ENCODE data around the gene VSTM2B.

Gene VSTM2B

GRCh38 chr19:29495901-29496441 lies 29.8 kb upstream of the VSTM2B start:
- in situ Hi-C loops (cut with HindIII; ENCODE audit: low sequenced_read_pairs) = no loop called here

DNA sequence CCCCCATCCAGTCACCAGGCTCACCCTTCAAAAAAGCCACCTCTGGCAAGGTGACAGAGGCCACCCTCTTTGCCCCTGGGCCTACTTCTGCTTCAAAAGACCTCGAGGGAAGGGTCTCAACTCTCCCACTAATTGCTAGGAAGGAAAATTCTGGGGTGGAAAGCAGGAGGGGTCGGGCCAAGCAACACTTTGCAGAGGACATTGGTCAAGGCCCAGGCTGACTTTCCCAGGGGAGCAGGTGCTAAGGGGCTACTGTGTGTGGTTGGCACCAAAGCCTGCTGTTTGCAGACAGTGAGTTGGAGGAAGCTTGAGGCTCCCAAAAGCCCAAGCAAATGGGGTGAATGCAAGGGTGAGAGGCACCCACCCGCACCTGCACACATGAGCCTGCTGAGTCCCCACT lies 28.6 kb upstream of the VSTM2B start:
- in situ Hi-C loops (cut with HindIII; ENCODE audit: low sequenced_read_pairs) = no loop called here

DNA sequence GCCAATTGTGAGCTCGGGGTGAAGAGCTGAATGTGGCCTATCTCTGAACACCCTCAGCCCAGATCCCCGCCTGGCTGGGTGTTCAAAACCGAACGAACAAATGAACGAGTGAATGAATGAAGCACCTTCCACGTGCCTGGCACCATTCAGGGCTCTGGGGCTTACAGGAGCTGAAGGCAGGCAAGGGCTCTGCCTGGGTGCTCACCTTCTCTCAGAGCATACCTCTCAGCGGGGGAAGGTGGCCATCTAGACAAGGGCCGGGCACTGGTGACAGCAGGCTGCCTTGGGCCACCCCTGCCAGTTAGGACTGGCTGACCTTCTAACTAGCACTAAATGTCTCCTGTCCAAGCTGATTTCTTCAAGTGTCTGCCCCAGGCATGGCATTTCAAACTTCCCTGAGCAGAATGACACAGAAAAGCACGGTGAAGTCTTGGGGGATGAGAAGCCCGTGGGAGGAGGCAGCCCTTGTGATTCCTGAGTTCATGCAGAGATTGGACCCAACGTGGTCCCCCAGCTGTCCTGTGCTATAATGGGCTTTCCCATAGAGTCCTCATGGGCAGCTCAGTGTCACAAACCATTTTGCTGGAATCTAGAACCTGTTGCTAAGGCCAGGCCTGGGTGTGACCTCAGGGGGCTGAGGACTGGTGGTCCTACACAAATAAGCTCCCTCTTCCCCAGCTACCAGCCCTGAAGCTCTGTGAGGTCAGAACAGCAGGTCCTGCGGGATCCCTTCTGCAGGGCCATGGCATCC lies 27.9 kb upstream of the VSTM2B start:
- in situ Hi-C loops (cut with HindIII; ENCODE audit: low sequenced_read_pairs) = no loop called here

GRCh38 chr19:29499261-29499920 lies 26.4 kb upstream of the VSTM2B start:
- in situ Hi-C loops (cut with HindIII; ENCODE audit: low sequenced_read_pairs) = no loop called here

DNA sequence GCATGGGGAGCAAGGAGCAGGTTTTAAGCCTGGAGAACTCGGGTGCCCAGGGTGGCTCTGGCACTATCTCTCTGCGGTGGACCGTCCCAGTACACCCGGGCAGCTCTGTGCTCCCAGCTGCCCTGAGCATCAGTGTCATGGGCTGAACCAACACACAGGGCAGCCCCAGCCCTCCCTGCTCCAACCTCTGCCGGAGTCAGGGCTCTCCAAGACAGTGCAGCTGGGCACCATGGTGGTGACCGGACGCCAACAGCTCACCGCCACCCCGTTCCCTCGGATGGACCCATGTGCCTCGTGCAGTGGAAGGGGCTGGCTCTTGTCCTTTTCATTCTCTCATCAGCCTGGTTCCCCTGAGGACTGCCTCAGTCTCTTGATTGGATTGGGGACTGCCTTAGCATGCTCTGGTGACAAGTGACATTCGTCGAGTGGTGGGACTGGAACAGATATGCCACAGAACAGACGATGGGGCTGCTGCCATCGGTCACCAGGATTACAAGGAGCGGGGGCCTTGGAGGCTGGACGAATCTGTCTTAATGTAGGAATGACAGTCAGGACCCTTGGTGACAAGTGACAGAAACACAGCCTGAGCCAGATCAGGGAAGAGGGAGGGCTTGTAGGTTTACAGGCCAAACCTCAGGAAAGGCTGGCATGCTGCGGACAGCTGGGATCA lies 25.7 kb upstream of the VSTM2B start:
- in situ Hi-C loops (cut with HindIII; ENCODE audit: low sequenced_read_pairs) = no loop called here

GRCh38 chr19:29501816-29502580 lies 23.8 kb upstream of the VSTM2B start:
- in situ Hi-C loops (cut with HindIII; ENCODE audit: low sequenced_read_pairs) = no loop called here

DNA sequence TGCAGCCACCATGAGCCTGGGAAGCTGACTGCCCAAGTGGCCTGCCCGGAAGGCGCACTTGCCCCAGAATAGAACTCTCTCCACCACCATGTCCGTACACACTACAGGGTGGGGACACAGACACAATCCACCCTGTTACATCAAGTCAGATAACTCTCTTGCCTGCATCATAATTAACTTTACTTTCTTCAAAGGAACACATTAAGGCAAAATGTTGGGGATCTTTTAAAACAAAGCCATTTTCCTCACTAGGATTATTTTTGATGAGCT lies 23.3 kb upstream of the VSTM2B start:
- in situ Hi-C loops (cut with HindIII; ENCODE audit: low sequenced_read_pairs) = no loop called here

DNA sequence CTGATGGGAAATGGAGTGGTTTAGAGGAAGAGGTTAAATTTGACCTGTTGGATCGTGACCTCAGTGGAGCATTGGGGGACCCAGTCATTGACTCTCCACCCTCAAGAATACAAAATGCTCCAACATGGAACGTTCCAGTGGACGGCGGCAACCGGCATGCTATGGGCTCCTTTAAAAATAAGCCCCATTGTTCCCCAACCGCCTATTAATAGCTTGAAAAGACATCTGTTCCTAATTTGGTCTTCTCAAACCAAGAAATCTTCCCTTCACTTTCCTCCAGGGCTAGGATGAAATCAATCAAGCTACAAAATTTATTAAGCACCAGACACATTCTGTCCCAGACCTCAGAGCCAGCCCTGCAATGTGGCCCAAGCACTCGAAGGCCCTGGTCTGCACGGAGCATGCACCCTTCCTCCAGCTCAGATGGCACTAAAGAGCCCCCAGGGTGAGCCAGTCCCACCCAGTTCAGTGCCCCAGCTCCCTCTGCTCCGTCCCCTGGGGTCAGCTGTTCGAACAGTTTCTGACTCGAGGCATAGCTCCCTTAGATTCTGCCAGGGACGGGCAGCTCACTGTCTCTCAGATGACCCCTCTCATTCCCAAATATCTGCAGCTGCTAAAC lies 22.5 kb upstream of the VSTM2B start:
- in situ Hi-C loops (cut with HindIII; ENCODE audit: low sequenced_read_pairs) = no loop called here

DNA sequence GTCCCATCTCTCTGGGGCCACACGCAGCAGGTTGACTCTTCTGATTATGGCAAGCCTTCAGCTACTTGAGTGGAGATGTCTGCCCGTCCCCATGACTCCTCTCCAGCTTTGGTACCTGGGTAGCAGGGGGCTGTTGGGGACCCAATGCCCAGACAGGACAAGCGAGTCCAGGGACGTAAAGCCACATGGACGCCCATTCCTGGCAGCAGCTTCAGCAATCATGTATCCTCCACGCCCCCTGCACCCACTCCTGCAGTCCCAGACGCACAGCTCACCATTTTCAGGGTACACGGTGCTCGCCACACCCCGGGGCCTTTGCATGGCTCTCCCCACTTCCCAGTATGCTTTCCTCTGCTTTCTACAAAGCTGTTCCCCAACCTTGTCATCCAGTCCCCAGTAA lies 22.0 kb upstream of the VSTM2B start:
- in situ Hi-C loops (cut with HindIII; ENCODE audit: low sequenced_read_pairs) = no loop called here

DNA sequence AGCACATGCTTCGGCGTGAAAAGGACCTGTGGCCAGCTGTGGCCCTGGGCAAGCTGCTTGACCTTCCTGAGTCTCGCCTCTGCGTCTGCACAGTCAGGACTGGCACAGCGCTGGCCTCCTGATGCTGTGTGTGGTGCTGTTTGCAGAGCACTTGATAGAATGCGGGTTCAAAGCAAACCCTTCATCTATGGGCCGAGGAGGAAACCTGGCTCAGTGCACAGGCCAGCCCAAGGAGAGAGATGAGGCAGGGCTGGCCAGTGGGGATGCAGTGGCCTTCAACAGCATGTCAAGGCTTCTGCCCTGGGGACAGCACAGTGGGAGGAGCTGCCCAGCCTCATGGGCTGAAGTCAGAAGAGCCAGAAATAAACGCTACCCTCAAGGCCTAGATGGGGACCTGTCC lies 21.3 kb upstream of the VSTM2B start:
- in situ Hi-C loops (cut with HindIII; ENCODE audit: low sequenced_read_pairs) = no loop called here

DNA sequence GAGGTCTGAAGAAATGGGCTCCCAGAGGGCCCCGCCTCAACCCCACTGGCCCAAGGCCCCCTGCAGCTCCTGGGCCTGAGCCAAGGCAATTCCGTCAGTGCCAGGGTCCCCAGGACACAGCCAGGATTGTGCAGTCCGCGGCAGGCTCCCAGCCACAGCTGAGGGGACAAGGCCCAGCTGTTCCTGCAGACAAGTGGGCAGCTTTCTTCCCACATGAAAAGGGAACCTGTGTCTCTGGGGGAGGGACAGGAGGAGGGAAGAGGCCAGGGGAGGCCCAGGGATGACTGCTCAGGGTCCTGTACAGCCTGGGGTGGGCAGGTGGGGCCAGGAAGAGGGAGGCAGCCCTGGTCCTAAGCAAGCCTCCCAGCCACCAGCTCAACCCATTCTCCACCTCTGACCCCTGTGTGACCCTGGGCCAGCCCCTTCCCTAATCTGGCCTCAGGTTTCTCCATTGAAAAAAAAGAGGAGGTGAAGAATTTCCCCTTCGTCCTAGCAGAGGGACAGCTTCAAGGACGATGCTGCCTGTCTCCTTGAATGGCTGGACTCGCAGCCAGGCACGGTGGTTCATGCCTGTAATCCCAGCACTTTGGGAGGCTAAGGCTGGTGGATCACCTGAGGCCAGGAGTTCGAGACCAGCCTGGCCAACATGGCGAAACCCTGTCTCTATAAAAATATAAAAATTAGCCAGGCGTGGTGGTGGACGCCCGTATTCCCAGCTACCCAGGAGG lies 20.5 kb upstream of the VSTM2B start:
- in situ Hi-C loops (cut with HindIII; ENCODE audit: low sequenced_read_pairs) = no loop called here

- in situ Hi-C loops (cut with HindIII; ENCODE audit: low sequenced_read_pairs) = no loop called here
Observed at GRCh38 chr19:29506619-29506911, 19.2 kb upstream of the VSTM2B start.

- in situ Hi-C loops (cut with HindIII; ENCODE audit: low sequenced_read_pairs) = no loop called here
Observed at GRCh38 chr19:29507081-29507860, 18.5 kb upstream of the VSTM2B start.

DNA sequence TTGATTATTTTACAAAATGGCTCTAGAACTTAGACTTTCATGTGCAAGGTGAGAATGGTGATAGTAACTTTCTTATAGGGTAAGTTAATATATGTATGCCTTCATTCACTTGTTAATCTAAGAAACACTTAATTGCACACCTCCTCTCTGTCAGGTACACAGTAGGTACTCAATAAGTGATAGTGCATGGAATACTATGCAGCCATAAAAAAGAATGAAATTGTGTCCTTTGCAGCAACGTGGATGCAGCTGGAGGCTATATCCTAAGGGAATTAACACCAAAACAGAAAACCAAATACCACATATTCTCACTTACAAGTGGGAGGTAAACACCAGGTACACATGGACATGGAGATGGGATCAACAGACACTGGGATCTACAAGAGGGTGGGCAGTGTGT lies 17.6 kb upstream of the VSTM2B start:
- in situ Hi-C loops (cut with HindIII; ENCODE audit: low sequenced_read_pairs) = no loop called here

GRCh38 chr19:29509456-29509855 lies 16.3 kb upstream of the VSTM2B start:
- in situ Hi-C loops (cut with HindIII; ENCODE audit: low sequenced_read_pairs) = no loop called here

DNA sequence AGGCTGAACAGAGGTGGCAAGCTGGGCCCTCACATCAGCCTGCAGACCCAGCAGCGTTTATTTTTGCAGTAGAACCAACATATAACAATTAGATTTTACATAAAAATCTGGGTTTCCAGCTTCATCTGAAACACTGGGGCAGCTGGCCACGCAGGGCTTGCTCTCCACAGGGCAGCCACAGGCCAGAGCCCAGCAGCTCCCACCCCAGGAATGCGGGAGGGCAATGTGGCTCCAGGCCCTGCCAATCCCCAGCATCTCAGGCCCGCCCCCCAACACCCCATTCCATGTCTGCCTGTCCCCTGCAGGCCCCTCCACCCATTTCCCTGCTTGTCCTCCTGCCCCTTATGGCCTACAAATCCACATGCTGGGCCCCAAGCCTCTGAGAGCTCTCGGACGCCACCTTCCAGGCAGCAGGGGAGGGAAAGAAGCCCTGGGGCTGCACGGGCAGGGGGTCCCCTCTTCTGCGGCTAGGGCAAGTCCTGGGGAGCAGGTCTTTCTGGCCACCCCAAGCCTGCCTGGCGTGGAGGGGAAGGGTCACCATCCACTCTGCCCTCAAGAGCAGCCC lies 15.0 kb upstream of the VSTM2B start:
- in situ Hi-C loops (cut with HindIII; ENCODE audit: low sequenced_read_pairs) = no loop called here

DNA sequence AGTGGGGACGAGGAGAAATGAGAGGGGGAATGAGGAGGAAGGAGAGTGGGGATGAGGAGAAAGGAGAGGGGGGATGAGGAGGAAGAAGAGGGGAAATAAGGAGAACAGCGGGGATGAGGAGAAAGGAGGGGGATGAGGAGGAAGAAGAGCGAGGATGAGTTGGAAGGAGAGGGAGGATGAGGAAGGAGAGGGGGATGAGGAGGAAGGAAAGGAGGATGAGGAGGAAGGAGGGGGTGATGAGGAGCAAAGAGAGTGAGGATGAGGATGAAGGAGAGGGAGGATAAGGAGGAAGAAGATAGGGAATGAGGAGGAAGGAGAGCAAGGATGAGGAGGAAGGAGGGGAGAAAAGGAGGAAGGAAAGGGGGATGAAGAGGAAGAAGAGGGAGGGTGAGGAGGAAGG lies 14.0 kb upstream of the VSTM2B start:
- in situ Hi-C loops (cut with HindIII; ENCODE audit: low sequenced_read_pairs) = no loop called here

DNA sequence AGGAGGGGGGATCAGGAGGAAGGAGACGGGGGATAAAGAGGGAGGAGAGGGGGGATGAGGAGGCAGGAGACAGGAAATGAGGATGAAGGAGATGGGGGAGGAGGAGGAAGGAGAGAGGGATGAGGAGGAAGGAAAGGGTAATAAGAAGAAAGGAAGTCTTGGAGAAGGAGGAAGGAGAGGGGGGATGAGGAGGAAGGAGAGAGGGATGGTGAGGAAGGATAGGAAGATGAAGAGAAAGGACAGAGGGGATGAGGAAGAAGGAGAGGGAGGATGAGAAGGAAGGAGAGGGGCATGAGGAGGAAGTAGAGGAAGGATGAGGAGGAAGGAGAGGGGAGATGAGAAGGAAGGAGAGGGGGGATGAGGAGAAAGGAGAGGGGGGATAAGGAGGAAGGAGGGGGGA lies 13.0 kb upstream of the VSTM2B start:
- in situ Hi-C loops (cut with HindIII; ENCODE audit: low sequenced_read_pairs) = no loop called here

GRCh38 chr19:29514525-29515232 lies 11.1 kb upstream of the VSTM2B start:
- in situ Hi-C loops (cut with HindIII; ENCODE audit: low sequenced_read_pairs) = no loop called here

All from DLD1 (cell line).